Measurements from ENCODE around the gene FSTL3.

Gene FSTL3

DNA sequence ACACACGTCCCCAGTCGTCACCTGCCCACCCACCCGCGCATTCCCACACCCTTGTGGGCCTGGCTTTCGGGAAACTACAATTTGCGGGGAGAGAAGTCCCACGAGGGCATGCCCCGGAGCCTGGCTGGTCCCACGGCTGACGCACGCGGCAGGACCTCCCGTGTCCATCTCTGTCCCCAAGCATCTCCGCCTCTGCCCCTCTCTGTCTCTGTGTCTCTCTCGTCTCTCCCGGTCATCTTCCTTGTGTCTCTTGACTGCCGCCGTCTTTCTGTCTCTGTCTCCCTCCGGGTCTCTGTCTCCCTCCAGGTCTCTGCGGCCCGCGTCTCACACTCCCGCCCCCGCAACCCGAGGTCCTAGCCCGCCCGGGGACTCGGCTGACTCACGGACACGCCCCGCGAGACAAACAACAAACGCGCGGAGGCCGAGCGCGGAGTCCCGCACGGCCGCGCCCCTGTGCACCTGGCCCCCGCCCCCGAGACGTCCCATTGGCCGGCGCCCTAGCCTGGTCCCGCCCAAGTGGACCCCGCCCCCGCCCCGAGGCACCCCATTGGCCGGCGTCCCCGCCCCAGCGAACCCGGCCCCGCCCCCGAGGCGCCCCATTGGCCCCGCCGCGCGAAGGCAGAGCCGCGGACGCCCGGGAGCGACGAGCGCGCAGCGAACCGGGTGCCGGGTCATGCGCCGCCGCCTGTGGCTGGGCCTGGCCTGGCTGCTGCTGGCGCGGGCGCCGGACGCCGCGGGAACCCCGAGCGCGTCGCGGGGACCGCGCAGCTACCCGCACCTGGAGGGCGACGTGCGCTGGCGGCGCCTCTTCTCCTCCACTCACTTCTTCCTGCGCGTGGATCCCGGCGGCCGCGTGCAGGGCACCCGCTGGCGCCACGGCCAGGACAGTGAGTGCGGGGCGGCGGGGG lies 36.7 kb upstream of the FSTL3 start, which contains the start of gene FGF22:
Gene FGF22 (plus strand): TSS at position 627 of the 908 bp plus-strand sequence. CDS start 47 bp downstream, at position 674.
- Histone ChIP-seq H3K9me3 (ENCODE audit: insufficient read depth, low read length, severe bottlenecking) (no peaks in the 10 kb centered on the region), H3K4me1 (ENCODE audit: insufficient read depth, low read length) (peaks cover 4% of the 10 kb centered on the region; the same call in 1 of the 2 replicates), H3K4me3 (ENCODE audit: low read depth in 1 of 2, low read length in 2 of 2) (no peak within 1 kb of the TSS), H3K79me2 (ENCODE audit: insufficient read depth, low read length) (no peaks in the 10 kb centered on the region; the same call in 1 of the 2 replicates), H3K4me2 (ENCODE audit: insufficient read depth, low read length) (no peak within 1 kb of the TSS), H3K36me3 (ENCODE audit: insufficient read depth, low read length) (peaks cover 2% of the 10 kb centered on the region), H3K9ac (ENCODE audit: low read depth, low read length) (no peak within 1 kb of the TSS), H2AFZ (ENCODE audit: low read depth, low read length) (no peak within 1 kb of the TSS), H4K20me1 (ENCODE audit: insufficient read depth, low read length) (peaks cover 2% of the 10 kb centered on the region; the same call in 1 of the 2 replicates), H3K27me3 (ENCODE audit: insufficient read depth, low read length, poor library complexity) (no peaks in the 10 kb centered on the region), H3K27ac (ENCODE audit: low read length) (no peak within 1 kb of the TSS)
- no peak for DNase-seq
- TF ChIP-seq, protein P1, sequence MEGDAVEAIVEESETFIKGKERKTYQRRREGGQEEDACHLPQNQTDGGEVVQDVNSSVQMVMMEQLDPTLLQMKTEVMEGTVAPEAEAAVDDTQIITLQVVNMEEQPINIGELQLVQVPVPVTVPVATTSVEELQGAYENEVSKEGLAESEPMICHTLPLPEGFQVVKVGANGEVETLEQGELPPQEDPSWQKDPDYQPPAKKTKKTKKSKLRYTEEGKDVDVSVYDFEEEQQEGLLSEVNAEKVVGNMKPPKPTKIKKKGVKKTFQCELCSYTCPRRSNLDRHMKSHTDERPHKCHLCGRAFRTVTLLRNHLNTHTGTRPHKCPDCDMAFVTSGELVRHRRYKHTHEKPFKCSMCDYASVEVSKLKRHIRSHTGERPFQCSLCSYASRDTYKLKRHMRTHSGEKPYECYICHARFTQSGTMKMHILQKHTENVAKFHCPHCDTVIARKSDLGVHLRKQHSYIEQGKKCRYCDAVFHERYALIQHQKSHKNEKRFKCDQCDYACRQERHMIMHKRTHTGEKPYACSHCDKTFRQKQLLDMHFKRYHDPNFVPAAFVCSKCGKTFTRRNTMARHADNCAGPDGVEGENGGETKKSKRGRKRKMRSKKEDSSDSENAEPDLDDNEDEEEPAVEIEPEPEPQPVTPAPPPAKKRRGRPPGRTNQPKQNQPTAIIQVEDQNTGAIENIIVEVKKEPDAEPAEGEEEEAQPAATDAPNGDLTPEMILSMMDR (IDR thresholded peaks at IDR 0.05; ENCODE audit: borderline replicate concordance, extremely low read depth, low read length, poor library complexity, severe bottlenecking), result no peak
- no peak for TF ChIP-seq EZH2 (IDR thresholded peaks at IDR 0.05; ENCODE audit: borderline replicate concordance, low read depth, low read length, severe bottlenecking)
- no peak for ATAC-seq (ENCODE audit: insufficient read depth, low read depth)

DNA sequence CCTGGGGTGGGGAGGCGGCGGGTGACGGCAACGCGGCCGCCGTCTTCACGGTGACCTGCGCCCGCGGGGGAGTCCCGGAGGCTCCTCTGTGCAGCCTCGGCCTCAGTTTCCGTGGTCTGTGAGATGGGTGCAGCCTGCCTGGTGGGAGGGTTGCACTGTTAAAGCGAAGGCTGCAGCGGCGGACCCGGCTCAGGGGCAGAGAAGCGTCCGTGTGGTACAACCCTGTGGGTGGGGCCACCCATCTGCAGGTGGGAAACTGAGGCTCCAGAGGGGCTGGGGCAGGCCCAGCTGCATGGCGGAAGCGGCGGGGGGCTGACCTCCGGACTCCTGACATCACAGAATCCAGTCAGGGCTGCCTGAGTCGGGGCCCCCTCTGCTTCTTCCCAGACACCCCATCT lies 36.0 kb upstream of the FSTL3 start:
- H3K9ac ChIP-seq (ENCODE audit: low read depth, low read length), result no peak overlapping the region
- H3K9me3 ChIP-seq (ENCODE audit: insufficient read depth, low read length, severe bottlenecking), result no peaks in the 10 kb centered on the region
- no peak overlapping the region for H3K4me2 ChIP-seq (ENCODE audit: insufficient read depth, low read length)
- peaks cover 5% of the 10 kb centered on the region for H3K36me3 ChIP-seq (ENCODE audit: insufficient read depth, low read length)
- no peak overlapping the region for H3K4me3 ChIP-seq (ENCODE audit: low read depth in 1 of 2, low read length in 2 of 2)
- TF ChIP-seq, protein P1 (IDR thresholded peaks at IDR 0.05; ENCODE audit: borderline replicate concordance, extremely low read depth, low read length, poor library complexity, severe bottlenecking), result no peak
- no peak for TF ChIP-seq EZH2 (IDR thresholded peaks at IDR 0.05; ENCODE audit: borderline replicate concordance, low read depth, low read length, severe bottlenecking)
- no peaks in the 10 kb centered on the region for H3K79me2 ChIP-seq (ENCODE audit: insufficient read depth, low read length)
- H3K27ac ChIP-seq (ENCODE audit: low read length), result no peak overlapping the region
- H3K4me1 ChIP-seq (ENCODE audit: insufficient read depth, low read length), result no peaks in the 10 kb centered on the region
- ATAC-seq (ENCODE audit: insufficient read depth, low read depth) (no peak), DNase-seq (no peak)
- H4K20me1 ChIP-seq (ENCODE audit: insufficient read depth, low read length), result peaks cover 2% of the 10 kb centered on the region; the same call in 1 of the 2 replicates
- no peak overlapping the region for H2AFZ ChIP-seq (ENCODE audit: low read depth, low read length)
- H3K27me3 ChIP-seq (ENCODE audit: insufficient read depth, low read length, poor library complexity), result no peaks in the 10 kb centered on the region

DNA sequence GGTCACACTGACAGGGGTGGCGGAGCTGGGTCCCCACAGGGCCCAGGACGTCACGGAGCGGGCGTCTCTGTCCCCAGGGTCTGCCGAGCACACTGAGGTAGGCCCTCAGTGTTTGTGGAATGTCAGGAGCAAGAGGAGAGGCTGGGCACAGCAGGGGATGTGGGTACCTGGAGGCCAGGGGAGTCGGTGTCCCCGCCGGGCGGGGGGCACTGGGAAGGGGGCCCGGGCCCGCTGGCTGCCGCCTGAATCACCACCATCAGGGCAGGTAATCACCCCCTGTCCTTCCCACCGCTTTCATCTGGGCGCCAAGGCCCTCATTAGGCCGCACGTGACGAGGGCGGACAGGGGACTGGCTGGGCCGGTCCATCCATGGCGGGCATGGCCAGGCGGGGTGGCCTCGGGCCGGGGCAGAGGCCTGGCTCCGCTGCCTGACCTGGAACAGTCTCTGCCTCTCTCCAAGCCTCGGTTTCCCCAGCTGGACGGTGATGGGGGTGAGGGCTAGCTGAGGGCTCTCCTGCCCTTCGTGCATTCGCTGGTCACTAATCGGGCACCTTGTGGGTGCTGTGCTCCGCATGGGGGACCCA lies 35.5 kb upstream of the FSTL3 start:
- Histone ChIP-seq H4K20me1 (ENCODE audit: insufficient read depth, low read length) (peaks cover 2% of the 10 kb centered on the region; the same call in 1 of the 2 replicates), H3K4me1 (ENCODE audit: insufficient read depth, low read length) (no peaks in the 10 kb centered on the region), H3K4me3 (ENCODE audit: low read depth in 1 of 2, low read length in 2 of 2) (no peak overlapping the region), H2AFZ (ENCODE audit: low read depth, low read length) (no peak overlapping the region), H3K4me2 (ENCODE audit: insufficient read depth, low read length) (no peak overlapping the region), H3K9me3 (ENCODE audit: insufficient read depth, low read length, severe bottlenecking) (no peaks in the 10 kb centered on the region), H3K27ac (ENCODE audit: low read length) (no peak overlapping the region), H3K36me3 (ENCODE audit: insufficient read depth, low read length) (peaks cover 5% of the 10 kb centered on the region), H3K27me3 (ENCODE audit: insufficient read depth, low read length, poor library complexity) (no peaks in the 10 kb centered on the region), H3K79me2 (ENCODE audit: insufficient read depth, low read length) (no peaks in the 10 kb centered on the region), H3K9ac (ENCODE audit: low read depth, low read length) (no peak overlapping the region)
- TF ChIP-seq, protein P1 (IDR thresholded peaks at IDR 0.05; ENCODE audit: borderline replicate concordance, extremely low read depth, low read length, poor library complexity, severe bottlenecking), result no peak
- ATAC-seq (ENCODE audit: insufficient read depth, low read depth), result no peak
- DNase-seq, result no peak

Measured in DND-41 (cell line).